Dermis blood vessel endothelial cell (primary cell): Measurements from ENCODE around the gene SPEF1. TPM values are rescaled to one million over a fixed set of nuclear protein-coding genes. Genes with fewer than 3 reads are reported as not detected.

Source experiments
- DNase-seq: peaks from one replicate; pipeline ENCODE4 v3.0.0; 2010
- total RNA-seq: library from RNA; depleted of rRNA; stranded (reverse); fragments of >200 nt; gene quantifications from 2 replicates; pipeline ENCODE4 v1.2.3, GENCODE V29; 2014

The SPEF1 gene
- total RNA-seq, 1 donor from 2014 or later: not detected

DNA sequence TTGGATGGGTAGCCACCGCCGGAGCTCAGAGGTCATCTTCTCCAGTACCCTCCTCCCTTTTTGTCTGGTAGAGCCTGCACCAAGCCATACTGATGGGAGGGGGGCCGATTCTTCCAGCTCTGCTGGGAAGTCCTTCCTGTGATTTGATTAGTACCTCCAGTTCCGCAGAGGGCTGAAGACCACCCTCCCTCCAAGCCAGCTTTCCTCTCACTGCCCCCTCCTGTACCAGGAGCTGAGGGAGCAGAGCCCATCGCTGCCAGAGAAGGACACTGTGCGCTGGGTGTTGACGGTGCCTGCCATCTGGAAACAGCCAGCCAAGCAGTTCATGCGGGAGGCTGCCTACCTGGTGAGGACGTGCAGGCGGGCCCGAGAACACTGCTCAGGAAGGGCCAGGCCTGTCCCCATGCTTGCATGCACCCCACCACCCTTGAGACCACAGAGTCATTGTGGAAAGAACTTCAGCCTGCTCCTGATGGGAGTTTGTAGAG is 35.5 kb downstream of the SPEF1 start:
- no peak for DNase-seq

GRCh38 chr20:3744806-3745685 is 36.2 kb downstream of the SPEF1 start:
- DNase-seq: peak; percentile 39

- no peak for DNase-seq
Observed at GRCh38 chr20:3744037-3744436, 37.2 kb downstream of the SPEF1 start.

DNA sequence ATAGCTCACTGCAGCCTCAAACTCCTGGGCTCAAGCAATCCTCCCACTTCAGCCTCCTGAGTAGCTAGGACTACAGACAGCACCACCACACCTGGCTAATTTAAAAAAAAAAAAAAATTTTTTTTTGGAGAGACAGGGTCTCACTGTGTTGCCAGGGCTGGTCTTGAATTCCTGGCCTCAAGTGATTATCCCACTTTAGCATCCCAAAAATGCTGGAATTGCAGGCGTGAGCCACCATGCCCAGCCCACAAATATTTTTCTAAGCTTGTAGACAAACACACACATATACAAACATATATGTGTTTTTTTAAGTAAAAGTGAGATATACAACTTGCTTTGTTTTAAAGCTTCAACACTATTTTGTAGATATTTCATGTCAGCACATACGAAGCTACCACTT is 38.0 kb downstream of the SPEF1 start:
- no peak for DNase-seq

- DNase-seq: no peak
Observed at GRCh38 chr20:3741836-3742458, 39.3 kb downstream of the SPEF1 start.

DNA sequence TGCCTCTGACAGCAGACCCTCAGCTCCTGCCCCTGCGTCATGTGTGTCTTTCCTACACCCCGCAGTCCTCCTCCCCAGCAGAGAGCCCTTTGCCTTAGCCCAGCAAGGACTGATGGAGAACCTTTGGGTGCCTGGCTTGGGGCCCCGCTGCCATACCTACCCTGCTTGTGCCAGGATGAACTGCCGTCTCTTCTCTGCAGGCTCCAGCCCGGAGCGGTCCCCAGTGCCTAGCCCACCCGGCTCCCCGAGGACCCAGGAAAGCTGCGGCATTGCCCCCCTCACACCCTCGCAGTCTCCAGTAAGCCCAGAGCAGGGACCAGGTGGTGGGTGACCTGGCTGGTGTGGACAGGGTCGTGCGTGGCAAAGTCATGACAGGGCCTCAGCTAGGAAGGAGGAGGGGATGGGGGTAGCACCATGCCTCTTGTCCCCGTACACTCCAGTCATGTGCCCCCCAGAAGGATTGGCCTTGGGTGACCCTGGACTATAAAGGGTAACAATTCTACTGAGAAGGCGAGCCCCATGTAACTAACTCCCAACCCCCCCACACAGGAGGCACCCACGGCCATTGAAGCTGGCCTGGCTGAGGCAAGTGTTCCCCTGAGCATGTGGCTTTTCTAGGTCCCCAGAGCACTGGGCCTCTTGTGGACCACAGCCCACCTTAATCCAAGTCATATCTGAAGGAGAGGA is 40.5 kb downstream of the SPEF1 start:
- no peak for DNase-seq

- DNase-seq: no peak
Observed at GRCh38 chr20:3739926-3740451, 41.3 kb downstream of the SPEF1 start.

DNA sequence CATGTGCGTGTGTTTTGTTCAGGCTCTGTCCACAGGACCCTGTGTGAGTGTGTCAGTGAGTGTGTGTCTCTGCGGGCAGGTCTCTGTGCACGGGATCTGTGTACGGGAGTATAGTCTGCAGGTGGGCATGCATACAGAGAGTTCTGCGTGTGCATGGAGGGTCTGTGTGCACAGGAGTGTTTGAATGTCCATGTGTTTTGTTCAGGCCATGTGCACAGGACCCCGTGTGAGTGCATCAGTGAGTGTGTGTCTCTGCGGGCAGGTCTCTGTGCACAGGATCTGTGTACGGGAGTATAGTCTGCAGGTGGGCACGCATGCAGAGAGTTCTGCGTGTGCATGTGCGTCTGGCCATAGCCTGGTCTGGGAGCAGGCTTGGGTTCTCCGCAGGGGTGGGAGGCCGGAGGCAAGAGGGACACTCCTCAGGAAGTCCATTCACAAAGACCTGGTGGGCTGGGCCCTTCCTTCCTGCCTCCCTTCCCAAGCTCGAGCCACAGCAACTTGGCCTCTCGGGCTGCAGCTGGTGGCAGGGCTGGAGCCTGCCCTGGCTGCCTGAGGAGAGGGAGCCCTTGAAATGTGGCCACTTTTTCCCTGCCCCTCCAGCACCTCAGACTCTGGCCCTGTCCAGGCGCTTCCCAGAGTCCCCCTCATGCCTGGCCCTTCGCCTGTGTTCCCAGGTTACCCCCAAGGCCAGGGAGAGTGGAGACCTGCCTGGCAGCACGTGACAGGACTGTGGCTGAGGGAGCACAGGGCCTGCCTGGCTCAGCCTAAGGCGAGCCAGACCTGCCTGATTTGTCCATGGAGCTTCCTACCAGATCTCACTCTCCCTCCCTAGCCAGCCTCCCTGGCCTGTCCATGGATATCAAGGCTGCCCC is 42.0 kb downstream of the SPEF1 start:
- DNase-seq: peak; percentile 73

GRCh38 chr20:3738111-3739053 is 42.9 kb downstream of the SPEF1 start:
- DNase-seq: no peak

DNA sequence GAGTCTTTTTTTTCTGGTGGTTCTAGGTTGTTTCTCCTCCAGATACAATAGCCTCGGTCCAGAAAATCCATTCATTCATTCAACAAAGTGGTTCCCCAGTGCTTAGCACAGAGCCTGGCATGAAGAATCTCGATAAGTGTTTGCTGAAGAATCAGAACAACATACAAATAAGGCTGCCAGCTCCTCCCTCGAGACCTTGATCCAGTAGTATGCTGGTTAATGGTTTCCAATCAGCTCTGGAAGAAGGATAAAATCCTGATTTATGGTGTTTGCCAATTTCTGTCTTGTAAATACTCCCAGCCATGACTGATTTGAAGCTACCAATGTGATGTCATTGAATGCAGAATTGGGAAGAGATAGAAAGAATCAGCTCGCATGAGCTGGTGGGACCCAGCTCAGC is 45.5 kb downstream of the SPEF1 start:
- no peak for DNase-seq

DNA sequence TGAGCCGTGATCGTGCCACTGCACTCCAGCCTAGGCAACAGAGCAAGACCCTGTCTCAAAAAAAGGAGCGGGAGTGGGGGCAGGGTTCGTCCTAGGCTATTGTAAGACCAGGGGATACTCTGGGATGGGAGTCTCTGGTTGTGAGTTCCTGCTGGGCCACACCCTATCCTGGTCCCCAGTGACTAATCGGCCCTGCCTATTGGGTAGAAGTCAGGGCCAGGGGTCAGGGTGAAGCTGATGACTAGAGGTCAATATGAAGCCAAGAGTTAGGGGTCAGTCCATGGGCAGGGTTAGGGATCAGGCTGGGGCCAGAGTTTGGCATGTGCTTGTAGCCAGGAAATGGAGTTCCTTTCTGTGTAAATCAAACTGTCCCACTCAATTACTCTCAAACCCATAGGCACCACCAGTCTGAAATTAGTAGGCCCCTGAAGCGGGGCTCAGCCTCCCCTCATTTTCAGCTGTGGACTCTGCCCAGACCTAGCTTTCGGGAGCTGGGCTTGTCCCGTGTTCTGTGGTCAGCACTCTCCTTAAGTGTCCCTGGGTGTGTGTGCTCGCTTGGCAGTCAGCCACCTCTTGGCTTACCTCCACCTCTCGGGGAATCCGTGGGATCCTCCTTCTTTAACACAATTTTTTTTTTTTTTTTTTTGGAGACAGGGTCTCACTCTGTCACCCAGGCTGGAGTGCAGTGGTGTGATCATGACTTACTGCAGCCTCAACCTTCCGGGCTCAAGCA is 47.0 kb downstream of the SPEF1 start:
- no peak for DNase-seq

GRCh38 chr20:3733119-3733995 is 47.9 kb downstream of the SPEF1 start:
- no peak for DNase-seq

- DNase-seq: peak; percentile 13
Observed at GRCh38 chr20:3732327-3733118, 48.7 kb downstream of the SPEF1 start, which contains the start of gene HSPA12B. TSS of gene HSPA12B (plus strand) at chr20:3732685. CDS start at chr20:3738675, 5,990 bp downstream.

DNA sequence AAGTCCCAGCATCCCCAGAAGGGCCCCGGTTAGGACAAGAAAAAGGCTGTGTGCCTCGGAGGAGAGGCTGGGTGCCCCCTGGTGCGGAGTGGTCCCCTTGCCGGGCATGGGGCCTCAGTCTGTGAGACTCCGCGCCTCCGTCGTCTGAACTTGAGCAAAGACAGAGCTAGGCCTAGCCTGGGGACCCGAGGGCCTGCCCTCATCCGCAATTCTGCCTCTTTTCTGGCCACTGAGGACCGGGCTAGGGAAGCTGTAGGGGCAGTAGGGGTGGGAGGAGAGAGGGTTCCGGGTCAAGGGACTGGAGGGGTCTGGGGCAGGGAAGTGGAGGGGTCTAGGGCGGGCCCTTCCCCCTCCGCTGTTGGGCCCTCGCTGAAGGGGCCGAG is 49.3 kb downstream of the SPEF1 start:
- no peak for DNase-seq

- no peak for DNase-seq
Observed at GRCh38 chr20:3730803-3731672, 50.2 kb downstream of the SPEF1 start.

DNA sequence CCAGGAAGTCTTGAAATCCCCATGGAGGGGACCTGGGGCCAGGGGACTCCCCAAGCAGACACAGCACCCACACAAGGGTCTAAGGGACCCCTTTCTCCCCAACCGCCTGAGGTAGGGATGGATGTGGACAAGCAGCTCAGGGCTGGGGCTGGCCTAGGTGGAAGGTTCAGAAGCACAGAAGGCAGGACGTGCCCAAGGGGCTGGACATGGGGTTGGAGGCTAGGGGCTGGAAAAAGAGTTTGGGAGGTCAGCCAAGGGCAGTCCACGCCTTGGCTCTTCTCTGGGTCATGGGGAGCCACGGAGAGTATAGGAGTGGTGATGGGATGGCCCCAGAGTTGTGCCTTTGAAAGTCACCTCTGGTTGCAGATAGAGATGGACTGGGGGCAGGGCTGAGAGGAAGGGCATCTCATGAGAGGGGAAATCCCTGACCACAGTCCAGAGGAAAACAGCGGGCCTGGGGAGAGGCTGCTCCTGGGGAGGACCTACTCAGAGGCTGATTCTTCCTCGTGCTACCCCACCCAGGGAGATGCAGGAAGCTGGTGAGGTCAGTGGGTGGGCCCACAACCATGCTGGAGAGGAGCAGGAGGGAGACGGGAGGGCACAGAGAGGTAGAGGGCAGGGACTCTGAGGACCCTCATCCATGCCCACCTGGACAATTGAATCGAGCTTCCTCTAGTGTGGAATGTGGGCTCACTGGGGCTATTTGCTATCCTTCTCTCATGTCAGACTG is 51.3 kb downstream of the SPEF1 start:
- DNase-seq: no peak
